NCI-H2081 treated with DMSO at 0.1 percent for 48 hours (cell line): ENCODE results near the gene GABRB1.

Experiments
- DNase-seq: peaks from one replicate; lab custom pipeline; 2025; lab: John Stamatoyannopoulos, UW

GABRB1 gene

DNA sequence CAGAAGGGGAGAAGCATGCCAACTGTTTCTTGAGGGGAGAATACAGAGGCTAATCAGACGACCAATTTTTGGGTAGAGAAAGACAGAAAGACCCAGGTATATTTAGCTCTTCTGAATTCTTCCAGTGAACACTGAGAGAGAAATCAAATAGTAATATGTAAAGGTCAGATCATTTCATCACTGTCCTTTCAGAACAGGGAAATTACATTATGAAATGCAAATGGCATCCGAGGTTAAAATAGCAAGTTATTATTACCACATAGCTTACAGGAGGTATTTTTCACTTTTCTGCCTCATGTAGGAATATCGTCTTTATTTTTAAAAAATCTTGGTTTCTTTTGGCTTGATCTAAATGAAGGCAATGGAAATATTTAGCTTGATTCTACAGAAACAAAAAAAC lies 18.0 kb downstream of the GABRB1 start:
- DNase-seq, result no peak

DNA sequence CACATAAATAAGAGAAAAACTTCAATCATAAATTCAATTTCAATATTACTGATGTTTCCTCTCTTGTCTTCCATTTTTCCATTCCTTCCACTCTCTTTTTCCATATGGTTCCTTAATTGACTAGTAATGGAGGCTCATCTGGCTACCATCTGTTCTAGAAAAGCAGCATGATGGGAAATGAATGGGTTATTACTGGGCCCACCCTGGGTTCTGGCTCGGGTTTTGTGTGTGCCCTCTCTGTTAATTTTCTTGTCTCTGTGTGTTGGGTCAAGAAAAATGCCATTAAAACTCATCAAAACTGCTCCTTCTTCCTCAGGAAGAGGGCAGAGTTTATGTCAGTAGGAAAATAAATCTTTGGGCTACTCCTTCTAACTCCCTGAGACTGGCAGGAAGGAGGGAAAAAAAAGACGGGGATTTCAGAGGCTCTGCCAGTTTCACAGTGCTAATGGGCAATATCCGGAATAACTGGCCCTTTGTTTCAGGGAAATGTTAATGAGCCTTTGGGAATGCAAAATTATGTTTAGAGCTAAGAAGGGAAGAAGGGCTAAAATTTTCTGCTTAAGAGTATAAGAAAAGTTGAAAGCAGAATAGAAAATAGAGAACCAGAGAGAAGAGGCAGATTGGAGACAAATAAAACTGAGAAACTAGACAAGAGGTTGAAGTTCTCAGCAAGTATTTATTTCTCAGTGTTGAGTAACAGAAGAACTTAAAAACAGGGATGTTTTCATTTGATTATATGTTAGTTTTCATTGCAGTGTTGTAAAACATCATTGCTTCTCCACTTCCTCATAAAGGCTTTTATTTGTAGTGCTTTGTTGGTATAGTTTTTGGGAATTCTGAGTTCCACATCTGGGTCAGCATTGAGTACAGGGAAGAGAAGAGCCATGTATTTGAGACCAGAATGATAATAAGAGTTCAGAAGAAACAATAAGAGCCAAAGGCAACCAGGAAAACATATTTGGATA lies 19.7 kb downstream of the GABRB1 start:
- DNase-seq, result no peak

- DNase-seq, result no peak
These were observed 22.1 kb downstream of the GABRB1 start for GRCh38 chr4:47053485-47053884.

DNA sequence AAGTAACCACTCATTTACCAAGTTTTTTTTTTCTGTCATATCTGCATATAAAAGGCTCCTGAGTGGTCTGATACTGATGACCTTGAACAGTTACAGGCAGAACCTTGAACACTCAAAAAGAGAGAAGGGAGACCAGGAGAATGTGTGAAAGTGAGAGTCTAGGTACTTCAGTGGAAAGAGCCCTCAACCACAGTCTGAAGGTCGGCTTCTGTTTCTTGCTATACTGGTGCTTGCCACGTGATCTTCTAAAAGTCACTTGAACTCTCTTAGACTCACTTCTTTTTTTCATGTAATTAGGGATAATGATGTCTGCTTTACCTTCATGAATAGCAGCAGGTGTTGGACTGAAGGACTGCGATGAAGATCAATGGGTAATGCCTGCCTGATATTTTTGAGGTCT lies 22.8 kb downstream of the GABRB1 start:
- DNase-seq, result no peak

DNA sequence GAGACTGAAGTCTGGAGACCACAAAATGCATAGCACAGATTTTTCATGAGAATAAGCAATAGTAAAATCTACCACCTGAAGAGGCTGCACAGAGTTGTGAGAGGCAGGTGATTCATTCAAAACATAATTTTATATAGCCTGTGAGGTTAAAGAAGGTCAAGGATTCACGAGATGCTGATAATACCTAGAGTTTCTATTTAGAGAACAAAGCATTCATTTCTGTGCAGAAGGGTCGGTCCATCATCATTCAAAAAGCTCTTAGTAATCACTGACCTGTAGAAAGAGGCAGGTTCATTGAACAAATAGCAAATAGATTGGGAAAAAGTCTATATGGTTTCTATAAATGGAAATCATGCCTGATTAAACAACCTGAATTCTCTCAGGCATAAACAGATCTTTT lies 26.6 kb downstream of the GABRB1 start:
- no peak for DNase-seq

DNA sequence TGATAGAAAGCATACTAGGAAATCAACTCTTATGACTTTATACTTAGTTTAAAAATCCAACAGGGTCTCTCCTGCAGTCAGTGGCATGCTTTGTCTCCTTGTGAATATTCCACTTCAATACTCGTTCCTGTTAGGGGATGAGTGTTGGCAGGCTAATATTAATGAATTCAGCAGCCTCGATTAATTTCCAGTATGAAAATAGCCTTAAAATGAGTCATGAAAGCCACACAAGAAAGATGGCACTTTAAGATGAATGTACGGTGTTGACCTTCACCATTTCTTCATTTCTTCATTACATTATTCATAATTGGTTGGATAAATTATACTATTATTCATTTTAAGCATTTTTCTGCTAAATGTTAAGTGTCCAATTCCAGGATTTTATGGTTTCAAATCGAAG lies 29.2 kb downstream of the GABRB1 start:
- no peak for DNase-seq

- no peak for DNase-seq
These were observed 30.1 kb downstream of the GABRB1 start for GRCh38 chr4:47061435-47061834.

GRCh38 chr4:47065051-47065481 lies 33.7 kb downstream of the GABRB1 start:
- DNase-seq, result no peak

GRCh38 chr4:47068986-47069385 lies 37.6 kb downstream of the GABRB1 start:
- DNase-seq, result no peak

DNA sequence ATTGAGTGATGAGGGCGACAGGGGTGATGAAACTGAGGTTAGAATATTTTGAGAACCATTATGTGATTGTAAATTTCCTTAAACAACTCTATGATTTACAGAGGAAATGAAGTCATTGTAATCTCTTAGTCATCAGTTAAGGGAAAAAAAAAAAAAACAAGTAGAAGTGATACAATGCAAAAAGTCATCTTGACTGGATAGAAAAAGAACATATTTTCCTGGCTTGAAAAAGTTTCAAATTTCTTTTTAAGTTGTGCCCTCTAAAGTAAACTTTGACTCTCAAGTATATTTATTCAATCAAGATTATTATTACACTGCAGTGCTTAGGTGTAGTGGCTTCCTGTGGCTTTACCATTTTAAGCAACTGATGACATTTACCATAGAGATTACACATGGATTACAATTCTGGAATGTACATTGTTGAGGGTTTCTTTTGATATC lies 40.6 kb downstream of the GABRB1 start:
- no peak for DNase-seq

- no peak for DNase-seq
These were observed 42.3 kb downstream of the GABRB1 start for GRCh38 chr4:47073647-47074046.

DNA sequence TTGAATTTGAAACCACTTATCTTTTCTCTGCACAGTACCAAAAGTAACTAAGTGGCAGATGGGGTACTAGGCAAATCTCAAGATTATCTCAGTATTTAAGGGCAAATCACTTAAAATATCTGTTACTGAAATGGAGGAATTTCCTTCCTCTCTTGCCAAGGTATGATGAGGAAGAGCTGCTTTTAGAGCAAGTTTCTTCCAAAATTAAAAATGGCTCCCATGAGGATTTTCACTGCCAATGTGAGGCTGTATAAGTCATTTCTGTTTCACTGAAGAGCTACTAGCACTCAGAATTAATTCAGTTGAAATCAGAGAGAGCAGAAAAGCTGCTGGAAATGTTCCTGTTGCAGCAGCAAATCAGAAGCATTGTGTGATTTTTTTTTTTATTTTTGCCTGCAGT lies 43.4 kb downstream of the GABRB1 start:
- DNase-seq, result no peak

DNA sequence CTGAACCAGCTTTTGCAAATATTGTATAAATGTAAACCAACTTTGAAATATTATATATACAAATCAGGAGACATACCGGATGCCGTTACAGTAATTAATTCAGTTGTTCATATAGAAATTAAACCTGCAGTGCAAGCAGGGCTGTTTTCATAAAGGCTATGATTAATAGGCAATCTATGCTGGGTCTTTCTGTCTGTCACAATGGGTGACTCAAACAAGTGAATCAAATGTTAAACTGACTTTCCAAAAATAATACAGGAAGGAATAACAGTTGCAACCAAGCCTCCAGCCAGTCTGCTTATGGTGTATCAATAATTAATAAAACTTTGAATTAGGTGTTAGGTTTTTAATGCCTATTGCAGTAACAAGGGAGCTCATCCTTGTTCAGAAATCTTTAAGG lies 43.9 kb downstream of the GABRB1 start:
- DNase-seq, result no peak

DNA sequence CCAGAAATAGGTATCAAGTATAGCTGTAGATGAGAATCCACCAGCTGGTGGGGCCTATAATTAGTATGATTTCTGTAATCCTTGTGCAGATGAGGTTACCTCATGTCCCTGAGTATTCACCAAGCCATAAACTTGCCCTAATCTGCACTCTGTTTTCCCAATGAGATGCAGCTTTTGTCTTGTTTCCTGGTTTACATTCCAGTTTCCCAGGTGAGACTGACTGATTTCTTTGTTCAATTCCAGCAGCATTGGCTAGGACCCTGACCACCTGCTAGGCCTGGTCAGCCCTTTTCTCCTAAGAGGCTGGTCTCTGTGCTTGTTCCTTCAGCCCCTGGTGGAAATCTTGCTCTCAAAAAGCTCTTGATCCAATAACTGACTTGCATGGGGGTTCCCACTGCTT lies 44.6 kb downstream of the GABRB1 start:
- no peak for DNase-seq

DNA sequence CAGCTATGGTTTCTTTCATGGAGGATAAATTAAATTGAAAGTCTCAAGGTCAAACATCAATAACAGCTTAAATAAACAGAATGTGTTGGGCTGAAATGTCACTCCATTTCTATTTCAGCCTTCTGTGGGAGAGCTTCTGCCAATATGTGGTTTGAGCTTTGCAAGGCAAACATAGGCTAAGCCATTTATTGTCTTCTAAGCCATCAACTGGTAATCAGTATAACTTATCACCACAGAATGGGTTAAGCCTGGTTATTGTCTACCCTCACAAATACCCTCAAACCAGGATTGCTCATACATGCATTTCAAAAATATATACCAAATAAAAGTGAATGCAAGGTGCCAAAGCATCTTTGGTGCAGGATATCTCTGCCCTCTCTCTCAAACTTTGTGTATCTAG lies 52.7 kb downstream of the GABRB1 start:
- DNase-seq, result no peak

GRCh38 chr4:47084795-47085194 lies 53.4 kb downstream of the GABRB1 start:
- DNase-seq, result no peak

DNA sequence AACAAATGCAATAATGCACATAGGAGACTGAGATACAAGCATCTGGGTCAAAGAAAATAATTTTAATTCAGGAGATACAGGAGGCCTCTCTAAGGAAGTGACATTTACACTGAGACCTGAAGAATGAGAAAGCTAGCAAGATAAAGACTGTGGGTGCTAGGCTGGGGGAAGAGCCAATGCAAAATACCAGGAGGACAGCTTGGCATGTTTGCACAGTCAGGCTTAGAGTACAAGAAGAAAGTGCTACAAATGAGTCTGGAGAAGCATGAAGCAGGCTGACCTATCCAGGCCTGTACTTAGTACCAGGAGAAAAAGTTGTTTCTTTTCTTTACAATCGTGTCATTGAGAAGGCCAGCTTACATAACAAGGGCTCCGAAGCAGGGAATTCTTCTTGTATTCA lies 56.9 kb downstream of the GABRB1 start:
- no peak for DNase-seq

DNA sequence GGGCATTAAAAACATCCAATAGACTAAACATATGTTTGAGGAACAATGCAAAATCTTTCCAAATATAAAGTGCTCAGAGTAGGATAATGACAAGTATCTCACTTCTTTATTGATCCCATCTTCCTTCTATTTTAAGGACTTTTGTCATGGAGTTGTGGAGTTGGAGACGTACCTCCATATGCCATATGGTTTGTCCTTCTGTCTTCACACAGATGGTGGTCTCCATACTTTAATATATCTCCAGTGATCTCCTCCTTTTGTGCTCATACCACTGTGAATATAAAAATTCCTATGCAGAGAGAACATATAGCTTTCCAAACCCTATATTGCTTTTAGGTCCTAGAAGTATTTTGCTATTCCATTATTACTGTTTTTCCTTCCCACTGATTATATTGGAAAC lies 64.5 kb downstream of the GABRB1 start:
- no peak for DNase-seq

- DNase-seq, result no peak
These were observed 70.1 kb downstream of the GABRB1 start for GRCh38 chr4:47101453-47101852.

- no peak for DNase-seq
These were observed 73.6 kb downstream of the GABRB1 start for GRCh38 chr4:47104986-47105385.

GRCh38 chr4:47106561-47106960 lies 75.2 kb downstream of the GABRB1 start:
- no peak for DNase-seq

DNA sequence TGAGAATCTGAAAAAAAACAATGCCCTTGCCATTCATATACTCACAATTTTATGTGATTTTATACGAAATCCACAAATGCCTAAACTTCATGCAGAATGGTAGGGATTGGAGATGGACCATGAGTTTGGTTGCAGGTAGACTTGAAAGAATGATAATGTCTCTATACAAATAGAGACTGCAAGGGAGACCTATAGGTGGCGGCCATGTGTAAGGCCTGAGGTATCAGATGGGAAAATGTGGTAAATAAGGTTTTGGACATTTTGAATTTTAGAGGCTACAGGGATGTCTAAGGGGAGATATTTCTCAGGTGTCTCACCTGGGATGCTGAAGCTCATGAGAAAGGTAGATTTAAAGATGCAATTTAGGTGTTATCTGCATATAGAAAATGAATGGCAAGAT lies 78.0 kb downstream of the GABRB1 start:
- no peak for DNase-seq

- DNase-seq, result no peak
These were observed 79.3 kb downstream of the GABRB1 start for GRCh38 chr4:47110546-47111132.
